ENCODE measurements around the gene CD99.

The CD99 gene

GRCh38 chrX:2676794-2677675 is 14.1 kb upstream of the CD99 start:
- DNase-seq, result no peak

DNA sequence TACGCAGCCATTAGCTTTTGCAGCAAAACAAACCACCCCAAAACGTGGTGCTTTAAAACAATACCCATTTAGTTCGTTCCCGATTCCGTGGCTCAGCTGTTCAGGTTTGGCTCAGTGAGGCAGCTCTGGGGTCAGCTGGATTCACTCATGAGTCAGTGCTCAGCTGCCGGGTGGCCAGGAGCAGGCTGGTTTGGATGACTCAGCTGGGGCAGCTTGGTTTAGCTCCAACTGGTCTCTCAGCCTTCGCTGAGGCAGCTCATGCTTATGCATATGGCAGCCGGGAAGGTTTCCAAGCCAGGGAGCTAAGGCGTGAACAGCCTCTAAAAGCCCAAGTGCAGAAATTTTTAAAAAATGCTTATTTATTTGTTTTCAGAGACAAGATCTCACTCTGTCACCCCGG is 13.3 kb upstream of the CD99 start:
- DNase-seq, result no peak

GRCh38 chrX:2678583-2678982 is 12.5 kb upstream of the CD99 start:
- no peak for DNase-seq

DNA sequence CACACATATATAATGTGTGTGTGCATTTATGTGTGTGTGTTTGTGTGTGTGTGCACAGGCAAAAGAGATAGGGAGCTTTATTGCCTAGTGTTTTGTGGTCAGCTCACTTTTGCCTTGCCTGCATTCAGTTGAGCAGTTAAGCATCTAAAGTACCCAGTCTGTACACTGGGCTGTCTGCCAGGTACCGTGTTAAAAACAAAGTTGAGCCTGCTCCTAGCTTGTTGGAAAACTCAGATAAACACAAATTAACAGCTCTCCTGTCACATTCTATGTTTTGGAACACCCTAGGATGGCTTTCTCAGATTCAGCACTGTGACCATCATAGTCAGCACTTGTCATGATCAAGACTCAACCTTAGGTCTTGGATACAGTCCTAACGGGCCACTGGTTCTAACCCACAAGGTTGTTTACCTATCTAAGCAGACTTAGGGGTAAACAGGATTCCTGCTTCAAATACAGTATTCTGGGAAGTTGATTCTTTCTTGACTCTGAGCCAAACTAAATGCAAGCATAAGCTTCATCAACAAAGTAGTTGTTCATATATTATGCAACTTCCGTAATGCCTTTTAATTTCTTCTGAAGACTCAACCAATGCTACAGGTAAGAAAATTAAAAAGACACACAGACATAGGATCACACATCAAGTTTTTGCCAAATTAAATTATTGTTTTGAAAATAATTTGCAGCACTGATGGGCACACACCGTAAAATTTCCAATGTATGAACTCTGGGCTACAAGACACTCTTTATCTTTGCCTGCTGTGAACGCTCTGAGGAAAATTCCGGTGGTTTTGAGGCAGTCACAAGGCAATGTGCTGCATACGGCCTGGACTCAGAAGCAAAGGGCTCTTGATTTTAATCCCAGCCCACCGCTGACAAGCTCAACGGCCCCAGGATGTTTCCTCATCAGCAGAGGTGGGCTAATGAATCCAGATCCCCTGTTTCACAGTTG is 11.3 kb upstream of the CD99 start:
- no peak for DNase-seq

GRCh38 chrX:2680486-2681348 is 10.4 kb upstream of the CD99 start:
- no peak for DNase-seq

DNA sequence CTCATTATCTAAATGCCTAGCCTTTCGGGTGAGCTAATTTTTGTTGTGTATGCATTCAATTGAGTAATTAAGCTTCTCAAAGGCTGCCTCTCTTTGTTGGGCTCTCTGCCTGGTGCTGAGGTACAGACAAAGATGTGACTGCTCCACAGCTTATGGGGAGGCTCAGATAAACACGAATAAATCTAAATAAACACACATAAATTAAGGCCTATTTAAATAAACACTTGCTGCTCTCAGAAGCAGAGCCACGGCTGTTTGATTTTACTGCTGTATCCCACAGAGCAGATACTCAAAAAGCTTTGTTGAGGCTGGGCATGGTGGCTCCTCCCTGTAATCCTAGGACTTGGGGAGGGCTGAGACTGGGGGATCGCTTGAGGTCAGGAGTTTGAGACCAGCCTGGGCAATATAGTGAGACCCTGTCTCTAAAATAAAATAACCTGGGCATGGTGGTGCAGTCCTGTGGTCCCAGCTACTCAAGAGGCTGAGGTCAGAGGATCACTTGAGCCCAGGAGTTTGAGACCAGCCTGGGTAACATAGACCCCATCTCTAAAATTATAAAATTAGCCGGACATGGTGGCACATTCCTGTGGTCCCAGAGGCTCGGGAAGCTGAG is 8.4 kb upstream of the CD99 start:
- DNase-seq, result no peak

DNA sequence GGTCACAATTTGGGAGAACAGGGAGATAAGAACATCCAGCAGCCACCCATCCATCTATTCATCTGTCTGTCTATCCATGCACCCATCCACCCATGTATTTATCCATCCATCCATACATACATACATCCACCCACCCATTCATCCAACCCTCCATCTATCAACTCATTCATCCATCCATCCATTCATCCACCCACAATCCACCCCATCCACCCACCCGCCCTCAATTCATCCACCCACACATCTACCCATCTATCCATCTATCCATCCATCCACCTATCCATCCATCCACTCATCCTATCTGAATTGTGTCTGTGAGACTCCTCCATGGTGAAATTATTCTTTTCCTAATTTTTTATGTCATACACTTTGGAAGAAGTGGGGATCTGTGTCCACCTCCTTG is 6.8 kb upstream of the CD99 start:
- no peak for DNase-seq

DNA sequence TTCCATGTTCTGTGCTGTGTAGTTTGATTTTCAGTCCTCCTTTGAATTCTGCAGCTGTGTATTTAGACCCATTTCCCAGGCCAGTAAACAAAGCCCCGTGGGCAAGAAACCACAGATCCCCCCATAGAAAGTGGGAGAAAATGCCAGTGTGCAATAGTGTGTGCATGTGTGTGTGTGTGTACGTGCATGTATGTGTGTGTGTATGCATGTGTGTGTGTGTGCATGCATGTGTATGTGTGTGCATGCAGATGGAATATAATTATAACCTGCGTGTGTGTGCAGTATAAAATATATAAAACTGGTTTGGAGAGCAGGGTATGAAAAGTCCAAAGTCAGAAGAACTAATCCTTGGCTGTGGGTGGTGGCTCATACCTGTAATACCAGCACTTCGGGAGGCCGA is 5.2 kb upstream of the CD99 start:
- DNase-seq, result no peak

DNA sequence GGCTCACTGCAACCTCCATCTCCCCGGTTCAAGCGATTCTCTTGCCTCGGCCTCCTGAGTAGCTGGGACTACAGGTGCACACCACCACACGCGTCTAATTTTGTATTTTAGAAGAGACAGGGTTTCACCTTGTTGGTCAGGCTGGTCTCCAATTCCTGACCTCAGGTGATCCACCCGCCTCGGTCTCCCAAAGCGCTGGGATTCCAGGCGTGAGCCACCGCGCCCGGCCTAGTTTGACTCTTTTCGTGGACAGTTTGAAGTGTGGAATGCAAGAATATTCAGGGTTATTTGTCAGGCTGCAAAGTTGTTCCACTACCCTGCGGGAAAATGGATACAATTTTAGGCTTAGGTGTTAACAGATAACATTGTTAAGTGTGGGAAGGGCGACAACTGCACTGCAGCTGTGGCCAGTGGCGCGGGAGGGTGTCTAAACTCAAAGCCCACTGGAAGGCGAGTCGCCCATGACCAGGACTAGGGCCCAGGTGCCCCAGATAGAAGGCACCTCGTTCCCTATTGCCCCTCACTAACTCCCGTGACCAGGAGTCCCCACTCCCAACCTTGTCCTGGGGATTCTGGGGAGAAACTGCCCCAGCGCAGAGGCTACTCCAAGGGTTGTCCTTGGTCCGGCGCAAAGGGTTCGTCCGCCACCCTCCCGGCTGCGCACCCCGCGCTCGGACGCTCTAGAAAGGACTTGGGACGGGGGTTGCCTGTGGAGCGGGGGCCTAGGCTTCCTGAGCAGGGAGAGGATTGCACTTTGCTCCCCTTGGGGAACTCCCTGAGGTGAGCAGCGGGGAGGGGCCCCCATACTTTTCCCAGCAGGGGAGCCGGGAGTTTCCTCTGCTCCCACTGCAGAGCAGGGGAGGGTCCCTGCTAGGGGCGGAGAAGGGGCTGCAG is 1.1 kb upstream of the CD99 start:
- DNase-seq, result no peak

DNA sequence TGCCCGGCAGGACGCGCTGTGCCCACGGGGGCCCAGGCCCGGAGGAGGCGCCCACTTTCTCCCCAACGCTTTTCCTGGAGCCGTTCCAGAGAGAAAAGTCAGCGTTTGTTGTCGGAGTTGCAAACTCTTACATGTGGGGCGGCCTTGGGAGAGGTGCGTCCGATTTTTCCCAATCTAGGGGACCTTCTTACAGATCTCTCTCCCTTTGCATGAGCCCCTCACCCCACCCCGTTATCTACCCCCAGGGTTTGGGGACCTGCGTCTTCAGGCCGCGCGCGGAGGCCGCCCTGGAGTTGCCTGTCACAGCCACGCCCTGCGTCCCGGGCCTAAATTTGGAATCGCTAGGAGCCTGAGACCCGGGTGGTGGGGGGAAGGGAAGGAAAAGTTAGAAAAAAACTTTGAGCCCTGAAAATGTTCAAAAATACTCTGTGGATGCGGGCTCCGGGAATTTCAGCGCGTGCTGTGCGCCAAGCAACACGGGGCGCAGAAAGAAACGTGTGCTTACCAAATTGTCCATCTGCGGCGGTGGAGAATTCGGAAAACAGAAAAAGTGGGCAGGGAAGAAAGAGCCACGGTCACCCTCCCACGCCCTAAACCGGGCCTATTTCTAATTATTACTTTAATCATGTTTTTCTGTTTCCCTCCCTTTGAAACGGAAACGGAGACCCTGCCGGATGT is 587 bp downstream of the CD99 start:
- peak; percentile 27 for DNase-seq

DNA sequence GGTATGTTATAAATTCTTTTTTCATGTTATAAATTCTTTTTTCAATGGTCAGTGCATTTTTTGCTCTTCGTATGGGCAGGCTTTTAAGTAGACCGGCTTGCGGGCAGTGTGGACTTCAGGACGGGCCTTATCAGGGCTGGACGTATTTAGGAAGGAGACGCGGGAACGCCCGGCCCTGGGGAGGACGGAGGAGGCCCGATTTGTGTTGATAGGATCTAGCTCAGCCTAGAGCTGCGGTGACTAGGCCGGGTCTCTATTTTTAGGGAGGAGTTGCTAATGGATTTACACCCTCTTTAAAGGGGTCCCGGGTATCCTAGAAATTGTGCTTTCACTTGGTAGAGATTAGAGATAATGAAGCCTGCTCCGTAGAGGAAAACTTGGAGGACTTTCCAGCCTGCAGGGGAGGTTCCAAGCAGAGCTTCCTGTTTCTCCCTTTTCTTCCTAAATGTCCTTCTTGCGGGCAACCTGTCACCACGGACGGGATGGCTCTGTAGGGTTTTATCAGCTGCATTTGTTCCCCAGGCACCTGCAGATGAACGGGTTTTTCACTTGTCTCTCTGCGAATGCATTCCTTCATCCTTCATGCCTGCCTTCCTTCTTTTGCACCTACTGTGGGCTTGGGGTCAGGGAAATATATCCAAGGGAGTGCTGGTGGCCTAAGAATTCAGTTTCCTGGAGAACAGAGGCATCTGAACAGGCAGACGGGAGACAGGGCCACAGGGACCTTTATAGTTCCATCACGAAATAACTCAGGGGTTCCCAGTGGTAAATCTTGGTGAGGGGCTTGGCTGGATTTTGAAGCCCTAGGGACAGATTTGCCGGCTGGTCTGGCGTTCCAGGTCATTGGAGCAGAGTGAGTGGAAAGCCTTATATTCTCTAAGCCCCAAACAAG is 1.4 kb downstream of the CD99 start:
- peak; percentile 14 for DNase-seq

DNA sequence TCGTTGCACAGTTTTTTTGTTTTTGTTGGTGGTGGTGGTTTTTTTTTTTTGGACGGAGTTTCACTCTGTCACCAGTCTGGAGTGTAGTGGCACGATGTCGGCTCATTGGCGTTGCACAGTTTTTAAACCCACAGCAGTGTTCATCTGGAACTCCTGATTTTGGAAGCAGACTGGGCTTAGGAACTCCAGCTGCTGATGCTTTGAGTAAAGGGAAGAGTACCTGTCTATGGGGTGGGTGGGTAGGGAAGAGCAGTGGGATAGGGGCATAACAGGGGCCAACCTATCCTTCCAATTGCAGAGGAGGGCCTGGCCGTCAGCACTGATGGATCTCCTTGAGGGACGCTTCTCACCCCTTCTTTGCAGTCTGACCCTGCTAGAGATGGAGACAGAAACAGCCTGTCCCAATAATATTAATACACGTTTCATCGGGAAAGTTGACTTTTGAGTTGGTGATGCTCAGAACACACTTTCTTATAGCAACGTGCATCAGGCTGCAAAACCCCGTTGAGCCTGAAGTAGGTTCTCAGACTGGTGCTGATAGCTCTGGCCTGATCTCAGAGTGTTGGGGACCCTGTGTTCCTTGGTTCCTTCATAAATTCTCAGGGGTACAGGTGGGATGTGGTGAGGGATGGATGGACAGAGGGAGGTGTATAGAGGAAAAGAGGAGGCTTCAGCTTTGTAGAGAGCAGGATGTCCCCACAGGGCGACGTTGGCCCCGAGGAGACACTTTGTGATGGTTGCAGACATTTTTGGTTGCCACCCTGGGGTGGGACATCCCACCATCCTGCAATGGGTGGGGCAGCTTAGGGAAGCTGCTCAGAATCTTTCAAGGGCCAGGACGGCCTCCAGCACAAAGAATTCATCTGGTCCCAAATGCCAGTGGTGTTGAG is 2.3 kb downstream of the CD99 start:
- DNase-seq, result peak; percentile 14

DNA sequence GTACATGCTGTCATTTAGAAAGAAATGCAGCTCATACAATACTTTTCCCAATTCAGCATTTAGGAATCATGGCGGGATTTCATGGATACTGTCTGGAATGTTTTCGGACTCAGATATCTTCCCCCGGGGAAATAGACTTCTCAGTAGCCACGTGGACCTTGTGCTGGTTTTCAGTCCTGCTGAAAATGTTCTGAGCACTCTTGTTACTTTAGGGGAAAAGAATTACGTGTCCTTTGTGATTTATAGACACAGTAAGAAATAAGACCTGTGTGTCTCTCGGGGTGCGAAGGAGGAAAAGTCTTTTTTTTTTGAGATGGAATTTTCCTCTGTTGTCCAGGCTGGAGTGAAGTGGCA is 3.8 kb downstream of the CD99 start:
- no peak for DNase-seq

- peak; percentile 78 for DNase-seq
Observed at GRCh38 chrX:2696698-2697215, 5.7 kb downstream of the CD99 start.

- DNase-seq, result no peak
Observed at GRCh38 chrX:2697306-2697705, 6.2 kb downstream of the CD99 start.

DNA sequence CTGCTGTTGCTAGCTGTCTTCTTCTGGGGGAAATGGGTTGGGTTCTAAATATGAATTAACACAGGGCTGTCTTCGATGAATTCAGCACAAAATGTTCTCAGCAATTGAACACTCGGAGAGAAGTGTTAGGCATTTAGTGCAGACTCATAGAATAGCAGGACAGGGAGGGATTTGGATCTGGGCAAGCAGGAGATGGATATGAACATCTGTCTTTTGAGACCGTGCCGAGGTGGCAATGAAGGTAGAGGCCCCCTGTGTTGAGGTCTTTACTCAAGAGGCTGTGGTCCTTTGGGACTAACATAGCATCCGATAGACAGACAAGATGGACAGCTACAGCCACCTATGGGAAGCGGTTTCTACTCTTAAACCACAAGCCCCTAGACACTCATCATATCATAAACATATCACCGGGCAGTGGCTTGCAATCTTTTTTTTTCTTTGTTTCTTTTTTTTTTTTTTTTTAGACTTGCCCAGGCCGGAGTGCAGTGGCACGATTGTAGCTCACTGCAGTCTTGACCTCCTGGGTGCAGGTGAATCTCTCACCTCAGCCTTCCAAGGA is 6.7 kb downstream of the CD99 start:
- peak; percentile 33 for DNase-seq

- DNase-seq, result no peak
Observed at GRCh38 chrX:2698604-2699003, 7.5 kb downstream of the CD99 start.

DNA sequence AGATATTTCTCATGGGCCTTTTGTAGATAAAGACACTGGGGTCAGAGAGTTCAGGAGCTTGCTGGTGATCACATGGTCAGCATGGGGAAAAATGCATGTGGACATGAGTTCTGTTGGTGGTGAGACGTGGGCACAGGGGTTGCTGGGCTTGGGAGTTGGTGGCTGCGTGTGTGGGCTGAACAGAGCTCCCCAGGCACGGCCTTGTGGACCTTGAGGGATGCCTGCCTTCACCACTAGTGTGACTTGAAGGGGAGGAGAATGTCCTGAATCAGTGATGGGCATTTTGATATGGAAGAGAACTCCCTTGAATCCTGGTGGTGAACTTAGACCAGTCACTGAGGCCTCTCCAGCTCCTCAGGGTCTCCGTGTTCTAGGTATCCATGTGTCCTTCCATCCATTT is 8.9 kb downstream of the CD99 start:
- DNase-seq, result no peak

All from CD4-positive, alpha-beta T cell treated with Interleukin-21 for 1 hour (primary cell).